Measurements from ENCODE around the gene LRFN2. TPM values are rescaled to one million over a fixed set of nuclear protein-coding genes. Genes with fewer than 3 reads are reported as not detected.

The LRFN2 gene
- total RNA-seq, 1 donor from 2014 or later = not detected

DNA sequence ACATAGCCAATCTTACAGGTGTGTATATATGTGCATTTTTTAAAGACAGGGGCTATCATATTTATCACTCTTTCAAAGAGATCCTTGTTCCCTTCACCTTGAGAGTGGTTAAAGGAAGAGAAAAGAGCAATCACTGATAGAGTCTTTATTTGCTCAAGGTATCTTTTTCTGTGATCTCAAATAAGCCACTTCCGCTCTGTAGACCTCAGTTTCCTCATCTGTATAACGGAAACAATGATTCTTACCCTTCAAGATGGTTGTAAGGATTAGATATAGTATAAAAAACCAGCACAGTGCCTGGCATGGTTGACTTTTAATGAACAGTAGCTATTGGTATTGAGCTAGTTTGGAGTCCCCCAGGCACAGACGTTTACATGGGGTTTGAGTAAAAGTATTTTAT is 10.1 kb upstream of the LRFN2 start:
- ATAC-seq (ENCODE audit: poor library complexity) (no peak), DNase-seq (no peak)
- intact Hi-C loops (cut with DNase I) = no loop called here

GRCh38 chr6:40588480-40588879 is 1.3 kb upstream of the LRFN2 start:
- DNase-seq = no peak
- intact Hi-C loops (cut with DNase I) = loop anchor here (10.0 kb wide), 1 partner anchor 264 kb away; no protein-coding TSS in a partner anchor
- ATAC-seq (ENCODE audit: poor library complexity) = no peak

DNA sequence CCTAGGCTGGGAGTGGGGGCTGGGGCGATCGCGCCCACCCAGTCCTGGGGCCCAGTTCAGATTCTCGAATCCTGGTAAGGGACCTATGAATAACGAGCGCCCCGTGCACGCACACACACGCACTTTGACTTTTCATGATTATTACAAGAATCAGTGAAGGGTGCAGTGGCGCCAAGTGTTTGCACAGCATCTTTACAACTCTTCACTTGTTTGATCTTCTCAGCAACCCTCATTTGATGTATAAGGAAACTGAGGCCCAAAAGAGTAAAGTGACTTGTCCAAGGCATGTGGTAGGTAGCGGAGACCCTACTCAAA is 863 bp upstream of the LRFN2 start:
- intact Hi-C loops (cut with DNase I) = loop anchor here (10.0 kb wide), 1 partner anchor 263 kb away; no protein-coding TSS in a partner anchor
- ATAC-seq (ENCODE audit: poor library complexity) (no peak), DNase-seq (no peak)

DNA sequence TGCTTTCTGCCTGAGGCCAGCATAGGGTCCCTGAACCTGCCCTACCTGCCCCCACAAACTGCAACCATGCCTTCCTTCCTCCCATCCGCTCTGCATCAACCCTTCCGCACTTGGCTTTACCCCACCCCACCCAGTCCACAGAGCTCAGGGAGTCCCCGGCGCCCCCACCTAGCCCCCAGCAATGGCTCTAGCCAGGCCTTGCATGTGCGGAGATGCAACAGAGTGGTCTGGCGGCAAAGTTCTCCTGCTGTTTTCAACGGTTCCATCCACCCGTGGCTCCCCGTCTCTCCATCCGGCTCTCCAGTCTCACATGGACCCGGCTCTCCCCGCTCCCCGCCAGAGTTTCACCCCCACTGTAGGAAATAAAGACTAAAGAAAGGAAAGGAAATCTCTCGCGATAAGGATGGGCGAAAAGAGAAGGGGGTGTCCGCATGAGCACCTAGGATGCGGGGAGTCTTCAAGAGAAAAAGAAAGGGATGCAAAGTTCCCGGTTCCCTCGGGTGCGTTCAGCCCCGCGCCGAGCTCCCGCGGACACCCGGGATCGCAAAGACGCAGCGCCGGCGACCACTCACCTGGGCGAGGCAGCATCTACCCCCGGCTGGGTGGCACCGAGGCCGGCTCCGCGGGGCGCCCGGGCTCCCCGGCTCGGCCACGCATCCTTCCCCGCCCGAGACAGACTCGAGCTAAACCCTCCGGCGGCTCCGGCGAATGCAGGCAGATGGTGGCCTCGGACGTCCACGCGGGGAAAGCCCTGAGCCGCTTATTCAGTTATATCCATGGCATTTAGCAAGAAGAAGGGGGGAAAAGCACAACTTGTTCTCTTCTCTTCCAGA is 579 bp downstream of the LRFN2 start:
- ATAC-seq (ENCODE audit: poor library complexity) (peak; percentile 14), DNase-seq (no peak)
- intact Hi-C loops (cut with DNase I) = loop anchor here (10.0 kb wide), 1 partner anchor 262 kb away; no protein-coding TSS in a partner anchor

DNA sequence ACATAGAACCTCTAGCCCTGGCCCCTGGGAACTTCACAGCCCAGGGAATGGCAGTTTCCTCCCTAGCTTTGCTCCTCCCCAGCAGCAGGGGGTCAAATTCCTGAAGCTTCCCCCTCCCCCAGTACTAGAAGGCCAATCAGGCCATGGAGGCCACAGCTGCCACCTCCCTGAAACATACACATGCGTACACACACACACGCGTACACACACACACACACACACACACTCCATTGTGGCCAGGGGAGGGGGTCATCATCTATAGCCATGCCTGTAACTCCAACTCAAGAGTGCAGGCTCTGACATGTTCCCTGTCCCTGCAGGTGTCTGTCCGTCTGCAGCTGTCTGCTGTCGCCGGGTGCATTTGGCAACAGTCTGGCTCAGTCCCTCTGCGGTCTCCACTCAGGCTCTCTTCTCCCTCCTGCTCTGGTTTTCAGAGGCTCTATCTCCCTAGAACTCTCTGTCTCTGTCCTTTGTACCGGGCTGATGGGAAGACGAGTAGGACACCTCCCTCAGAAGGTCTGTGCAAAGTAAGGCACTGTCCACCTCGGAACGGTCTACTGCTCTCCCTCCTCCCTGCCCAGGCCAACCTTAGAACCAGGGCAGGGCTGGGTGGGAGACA is 1.4 kb downstream of the LRFN2 start:
- DNase-seq (no peak), ATAC-seq (ENCODE audit: poor library complexity) (no peak)
- intact Hi-C loops (cut with DNase I) = loop anchor here (10.0 kb wide), 1 partner anchor 261 kb away; no protein-coding TSS in a partner anchor

- ATAC-seq (ENCODE audit: poor library complexity) = no peak
- intact Hi-C loops (cut with DNase I) = loop anchor here (10.0 kb wide), 1 partner anchor 260 kb away; no protein-coding TSS in a partner anchor
Measured at GRCh38 chr6:40585223-40585622, 1.9 kb downstream of the LRFN2 start.

GRCh38 chr6:40584741-40585140 is 2.4 kb downstream of the LRFN2 start:
- DNase-seq = no peak
- ATAC-seq (ENCODE audit: poor library complexity) = no peak
- intact Hi-C loops (cut with DNase I) = loop anchor here (10.0 kb wide), 1 partner anchor 260 kb away; no protein-coding TSS in a partner anchor

More at GRCh38 chr6:40585223-40585622, 1.9 kb downstream of the LRFN2 start:
- DNase-seq = no peak

- intact Hi-C loops (cut with DNase I) = loop anchor here (10.0 kb wide), 1 partner anchor 259 kb away; no protein-coding TSS in a partner anchor
- DNase-seq = no peak
Measured at GRCh38 chr6:40583709-40584108, 3.5 kb downstream of the LRFN2 start.

DNA sequence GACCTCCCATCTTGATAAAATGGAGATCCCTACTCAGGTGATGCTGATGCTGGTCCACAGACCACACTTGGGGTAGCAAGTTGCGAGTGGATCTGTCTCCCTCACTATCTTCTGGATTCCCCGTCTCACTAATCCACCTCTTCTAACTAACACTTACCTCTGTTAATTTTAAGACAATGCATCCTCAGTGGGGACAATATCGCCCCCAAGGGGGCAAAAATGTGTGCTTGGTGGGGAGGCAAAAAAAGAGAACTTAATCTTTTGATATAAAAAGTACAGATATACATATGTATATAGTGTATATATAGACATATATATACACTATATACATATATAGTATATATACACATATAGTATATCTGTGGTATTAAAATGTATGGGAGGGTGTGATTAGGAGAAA is 4.3 kb downstream of the LRFN2 start:
- ATAC-seq (ENCODE audit: poor library complexity) (no peak), DNase-seq (no peak)
- intact Hi-C loops (cut with DNase I) = loop anchor here (10.0 kb wide), 1 partner anchor 258 kb away; no protein-coding TSS in a partner anchor

More at GRCh38 chr6:40583709-40584108, 3.5 kb downstream of the LRFN2 start:
- ATAC-seq (ENCODE audit: poor library complexity) = no peak

- DNase-seq (no peak), ATAC-seq (ENCODE audit: poor library complexity) (no peak)
- intact Hi-C loops (cut with DNase I) = no loop called here
Measured at GRCh38 chr6:40579101-40579500, 8.1 kb downstream of the LRFN2 start.

DNA sequence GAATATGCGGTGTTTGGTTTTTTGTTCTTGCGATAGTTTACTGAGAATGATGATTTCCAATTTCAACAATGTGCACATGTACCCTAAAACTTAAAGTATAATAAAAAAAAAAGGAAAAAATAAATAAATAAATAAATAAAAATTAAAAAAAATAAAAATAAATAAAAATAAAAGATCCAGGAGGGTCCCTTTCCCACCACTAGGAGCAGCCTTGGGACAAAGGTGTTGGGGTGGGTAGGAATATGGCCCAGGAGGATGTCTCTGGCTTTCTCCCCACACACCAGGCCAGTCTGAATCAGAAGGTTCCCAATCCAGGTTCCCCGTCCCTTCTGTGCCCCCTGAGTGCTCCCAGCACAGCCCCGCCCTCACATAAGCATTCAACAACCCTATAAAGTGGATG is 9.5 kb downstream of the LRFN2 start:
- no peak for ATAC-seq (ENCODE audit: poor library complexity)
- intact Hi-C loops (cut with DNase I) = no loop called here
- DNase-seq = no peak

DNA sequence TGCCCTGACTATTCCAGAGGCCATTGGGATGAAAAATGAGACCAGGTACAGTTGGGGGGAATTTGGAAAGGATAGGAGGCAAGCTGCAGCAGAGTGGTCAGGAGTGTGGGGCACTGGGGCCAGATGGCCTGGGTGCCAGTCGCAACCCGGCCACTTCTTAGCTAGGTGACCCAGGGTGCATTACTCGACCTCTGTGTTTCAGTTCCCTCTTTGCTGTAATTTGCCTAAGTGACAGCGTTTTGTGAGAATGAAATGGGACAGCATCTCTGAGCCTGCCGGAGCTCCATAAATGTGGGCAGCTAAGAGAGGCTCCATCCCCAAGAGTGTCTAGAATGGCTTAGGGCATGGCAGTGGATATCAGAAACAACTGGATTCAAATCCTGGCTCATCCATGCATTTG is 13.9 kb downstream of the LRFN2 start:
- ATAC-seq (ENCODE audit: poor library complexity) (no peak), DNase-seq (no peak)
- intact Hi-C loops (cut with DNase I) = no loop called here

DNA sequence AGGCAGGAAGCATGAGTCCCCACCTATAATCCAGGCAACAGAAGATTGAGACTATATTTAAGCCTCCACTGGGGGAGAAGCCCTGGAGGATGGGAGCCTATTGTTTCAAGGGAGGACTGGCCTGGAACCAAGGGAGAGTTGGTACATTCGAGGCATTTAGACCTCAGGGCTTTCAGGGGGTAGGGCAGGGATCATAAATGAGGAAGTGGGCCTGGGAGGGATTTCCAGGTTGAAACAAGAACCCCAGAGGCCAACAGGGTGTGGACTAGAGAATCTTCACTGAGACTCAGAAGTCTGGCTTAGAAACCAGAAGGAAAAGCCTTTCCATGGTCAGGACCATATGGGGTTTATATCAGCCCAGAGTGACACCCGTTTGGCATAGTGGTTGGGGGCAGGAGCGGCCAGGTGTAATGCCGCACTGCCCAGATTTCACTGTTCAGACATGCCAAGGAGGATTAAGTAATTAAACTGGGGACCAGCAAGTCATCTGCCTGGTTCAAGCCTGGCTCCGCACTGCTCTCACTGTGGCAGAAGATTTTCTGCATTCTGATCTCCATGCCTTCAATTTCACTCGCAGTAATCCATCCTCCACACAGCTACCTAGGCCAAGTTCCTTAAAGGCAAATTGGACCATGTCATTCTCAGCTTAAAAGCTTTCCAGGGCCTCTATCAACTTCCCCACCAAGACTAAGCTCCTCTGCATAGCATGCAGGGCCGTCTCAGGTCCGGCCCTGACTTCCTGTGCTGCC is 17.8 kb downstream of the LRFN2 start:
- intact Hi-C loops (cut with DNase I) = no loop called here

GRCh38 chr6:40568062-40568708 is 19.0 kb downstream of the LRFN2 start:
- DNase-seq = no peak
- no peak for ATAC-seq (ENCODE audit: poor library complexity)
- intact Hi-C loops (cut with DNase I) = no loop called here

More for the DNA sequence above, 17.8 kb downstream of the LRFN2 start:
- ATAC-seq (ENCODE audit: poor library complexity) (no peak), DNase-seq (no peak)

GRCh38 chr6:40563111-40563510 is 24.1 kb downstream of the LRFN2 start:
- no peak for ATAC-seq (ENCODE audit: poor library complexity)
- no peak for DNase-seq
- intact Hi-C loops (cut with DNase I) = no loop called here

GRCh38 chr6:40559056-40559455 is 28.1 kb downstream of the LRFN2 start:
- intact Hi-C loops (cut with DNase I) = no loop called here
- ATAC-seq (ENCODE audit: poor library complexity) (no peak), DNase-seq (no peak)

GRCh38 chr6:40558102-40558501 is 29.1 kb downstream of the LRFN2 start:
- DNase-seq = no peak
- no peak for ATAC-seq (ENCODE audit: poor library complexity)
- intact Hi-C loops (cut with DNase I) = no loop called here

- ATAC-seq (ENCODE audit: poor library complexity) (no peak), DNase-seq (no peak)
- intact Hi-C loops (cut with DNase I) = no loop called here
Measured at GRCh38 chr6:40556881-40557280, 30.3 kb downstream of the LRFN2 start.

GRCh38 chr6:40556023-40556422 is 31.1 kb downstream of the LRFN2 start:
- intact Hi-C loops (cut with DNase I) = no loop called here
- DNase-seq (no peak), ATAC-seq (ENCODE audit: poor library complexity) (no peak)
